ENCODE measurements around the gene FCHSD2.

GRCh38 chr11:73188301-73188700 is 46.2 kb upstream of the FCHSD2 start:
- TF ChIP-seq CTCF (IDR thresholded peaks at IDR 0.05) (no peak), POLR2AphosphoS5 (IDR thresholded peaks at IDR 0.05) (no peak), EP300 (IDR thresholded peaks at IDR 0.05) (no peak)
